DMS79 (cell line): Measurements from ENCODE around the gene ZCCHC14.
"Not testable (repeated sequence)": the region's sequence is repeated elsewhere in the genome, so short reads cannot be mapped to it uniquely, and the experiment has no call there.

Experiments used
- DNase-seq: peaks from one replicate; lab custom pipeline; 2025; lab: John Stamatoyannopoulos, UW

Gene ZCCHC14

GRCh38 chr16:87407511-87408112, 85.2 kb downstream of the ZCCHC14 start:
- DNase-seq = no peak

GRCh38 chr16:87406495-87407088, 86.2 kb downstream of the ZCCHC14 start:
- DNase-seq = no peak

DNA sequence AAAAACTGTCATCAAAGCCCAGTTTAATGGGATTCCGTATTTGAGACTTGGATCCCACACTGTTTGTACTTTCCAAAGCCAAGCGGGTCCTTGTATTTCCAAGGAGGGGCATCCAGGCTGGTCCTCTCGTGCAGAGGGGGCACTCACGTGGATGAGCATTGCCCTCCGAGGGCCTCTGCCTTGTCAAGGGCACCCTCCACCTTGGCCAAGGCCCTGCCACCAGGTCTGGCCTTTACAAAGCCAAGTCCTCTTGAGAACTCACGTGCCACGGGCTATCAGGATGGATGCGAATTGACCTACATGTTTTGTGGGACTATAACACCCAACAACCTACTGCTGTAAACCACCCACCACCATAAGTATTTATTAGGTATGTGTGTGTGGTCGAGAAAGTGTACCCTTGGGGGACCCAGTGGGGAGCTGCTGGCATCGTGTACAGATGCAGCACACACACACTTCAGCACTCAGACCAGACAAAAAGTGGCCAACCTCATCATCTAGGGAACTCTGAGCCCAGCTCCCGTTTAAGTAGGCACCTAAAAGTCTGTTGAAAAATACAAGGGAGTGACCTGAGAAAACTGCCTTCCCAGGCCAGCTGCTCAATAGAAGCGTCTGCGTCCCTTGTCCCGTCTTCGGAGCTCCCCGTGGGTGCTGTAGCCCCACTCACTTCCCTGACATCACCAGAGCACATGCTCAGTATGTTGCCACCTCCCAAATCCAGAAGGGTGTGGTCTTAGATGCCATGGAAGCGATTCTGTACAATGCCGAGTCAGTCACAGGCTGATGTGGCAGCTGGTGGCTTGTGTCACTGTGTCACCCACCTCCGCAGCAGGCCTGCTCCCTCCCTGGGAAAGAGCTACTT, 87.8 kb downstream of the ZCCHC14 start:
- no peak for DNase-seq

DNA sequence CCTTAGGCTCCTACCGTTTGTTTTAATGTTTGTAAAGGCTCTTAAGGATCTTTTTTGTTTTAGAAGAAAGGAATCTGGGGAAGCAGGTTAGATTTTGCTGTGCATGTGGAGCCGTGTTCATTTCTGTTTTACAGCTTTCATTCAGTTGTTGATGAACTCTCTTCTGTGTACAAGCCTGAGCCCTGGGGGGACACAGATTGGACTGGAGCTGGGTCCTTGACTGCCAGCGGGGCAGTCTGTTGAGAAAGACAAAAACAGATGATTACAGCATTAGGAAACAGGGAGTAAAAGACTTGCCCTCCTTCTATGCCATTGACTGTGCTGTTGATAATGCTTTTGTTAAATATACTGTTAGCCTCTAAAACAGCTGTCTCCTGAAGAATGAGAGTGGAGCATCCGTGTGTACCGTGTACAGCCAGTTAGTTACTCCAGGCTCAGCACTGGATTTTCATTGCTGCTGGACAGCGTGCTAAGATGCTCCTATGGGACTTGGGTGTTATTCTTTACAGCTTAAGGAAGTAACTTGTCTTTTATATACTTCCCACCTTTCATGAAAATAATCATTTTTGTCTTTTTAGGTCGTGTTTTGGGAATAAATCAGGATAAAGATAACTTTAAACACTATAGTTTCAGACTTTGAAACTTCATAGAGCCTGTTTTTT, 97.5 kb downstream of the ZCCHC14 start:
- DNase-seq = no peak

DNA sequence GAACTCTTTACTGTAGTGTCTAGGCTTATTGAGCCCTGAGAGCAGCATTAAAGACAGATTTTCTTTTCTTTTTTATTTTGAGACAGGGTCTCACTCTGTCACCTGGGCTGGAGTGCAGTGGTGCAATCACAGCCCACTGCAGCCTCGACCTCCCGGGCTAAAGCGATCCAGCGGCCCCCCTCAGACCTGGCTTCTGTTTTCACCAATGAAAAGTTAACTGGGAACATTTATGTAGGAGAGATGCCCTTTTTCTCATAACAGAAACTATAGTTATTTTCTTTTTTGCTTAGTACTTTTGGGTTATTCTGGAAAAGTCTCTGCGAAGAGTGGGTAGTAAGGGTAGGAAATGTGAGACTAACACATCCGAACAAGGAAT, 99.2 kb downstream of the ZCCHC14 start:
- DNase-seq = no peak

DNA sequence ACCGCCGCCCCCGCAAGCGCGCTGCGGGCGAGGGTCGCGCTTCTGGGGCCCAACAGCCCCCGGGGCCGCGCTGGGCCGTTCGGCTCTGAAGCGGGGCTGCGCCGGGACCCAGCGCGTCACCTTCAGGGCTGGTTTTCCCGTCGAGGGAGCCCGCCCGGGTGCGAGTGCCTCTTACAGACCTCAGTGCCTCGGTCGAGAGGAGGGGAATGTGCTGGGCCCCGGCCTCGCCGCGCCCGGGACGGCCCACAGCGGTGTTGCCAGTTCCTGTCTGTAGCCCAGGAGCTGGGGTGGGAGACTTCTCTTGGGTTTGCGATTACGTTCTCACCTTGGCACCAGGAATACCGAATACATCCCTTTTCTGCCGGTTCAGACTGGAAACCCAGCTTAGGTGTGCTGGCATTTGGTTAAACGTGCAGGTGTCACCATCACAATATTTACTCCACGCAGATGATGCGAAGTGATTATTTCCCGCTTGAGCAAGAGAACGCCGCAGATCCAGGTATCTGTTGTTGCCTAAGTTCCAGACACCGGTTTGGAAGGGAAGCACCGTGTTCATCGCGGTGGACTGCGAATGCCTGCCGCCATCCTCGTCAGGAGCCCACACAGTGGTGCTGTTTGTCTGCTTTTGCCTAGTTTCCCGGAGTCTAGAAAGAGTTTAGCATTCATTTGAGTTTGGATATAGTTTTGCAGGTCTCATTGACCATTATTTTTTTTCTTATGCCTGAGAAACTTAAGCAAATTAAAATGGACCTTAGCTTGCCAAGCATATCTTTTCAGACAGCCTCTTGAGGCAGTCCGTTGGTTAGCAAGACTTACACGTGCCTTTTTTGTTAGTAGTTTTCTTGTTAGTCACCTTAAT, 99.8 kb downstream of the ZCCHC14 start:
- no peak for DNase-seq

DNA sequence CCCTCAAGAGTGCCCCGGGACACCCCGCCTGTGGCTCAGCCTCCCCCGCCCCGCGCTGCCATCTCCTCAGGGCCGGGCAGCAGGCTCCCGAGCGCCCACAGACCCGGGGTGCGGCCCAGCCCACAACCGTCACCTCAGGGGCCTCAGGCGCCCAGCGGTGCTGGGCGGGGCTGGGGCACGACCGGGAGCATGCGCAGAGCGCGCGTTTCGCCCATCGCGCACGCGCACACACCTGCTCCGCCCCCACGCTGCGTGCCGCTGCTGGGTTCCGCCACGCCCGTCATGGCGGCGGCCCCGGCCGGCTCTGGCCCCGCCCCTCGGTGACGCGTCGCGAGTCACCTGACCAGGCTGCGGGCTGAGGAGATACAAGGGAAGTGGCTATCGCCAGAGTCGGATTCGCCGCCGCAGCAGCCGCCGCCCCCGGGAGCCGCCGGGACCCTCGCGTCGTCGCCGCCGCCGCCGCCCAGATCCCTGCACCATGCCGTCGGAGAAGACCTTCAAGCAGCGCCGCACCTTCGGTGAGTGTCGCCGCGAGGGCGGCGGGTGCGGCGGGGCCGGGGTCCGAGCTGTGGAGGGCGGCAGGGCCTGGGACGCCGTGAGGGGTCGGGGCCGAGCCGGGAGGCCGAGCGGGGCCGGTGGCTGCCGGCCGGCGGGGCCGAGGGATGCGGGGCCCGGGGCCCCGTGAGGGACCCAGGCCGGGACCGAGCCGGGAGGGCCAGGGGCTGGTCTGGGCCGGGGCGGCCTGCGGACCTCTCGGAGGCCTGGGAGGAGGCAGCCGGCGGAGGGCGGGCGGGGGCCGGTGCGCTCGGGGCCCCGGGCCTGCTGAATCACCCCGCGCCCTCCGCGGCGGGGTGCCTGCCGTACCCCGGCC, 100.6 kb downstream of the ZCCHC14 start, which contains the start of gene MAP1LC3B:
Gene MAP1LC3B, plus strand, starts transcription at position 387 of the 871 bp plus-strand sequence. Its CDS starts 92 bp downstream, at position 479.
- peak; percentile 58 for DNase-seq

DNA sequence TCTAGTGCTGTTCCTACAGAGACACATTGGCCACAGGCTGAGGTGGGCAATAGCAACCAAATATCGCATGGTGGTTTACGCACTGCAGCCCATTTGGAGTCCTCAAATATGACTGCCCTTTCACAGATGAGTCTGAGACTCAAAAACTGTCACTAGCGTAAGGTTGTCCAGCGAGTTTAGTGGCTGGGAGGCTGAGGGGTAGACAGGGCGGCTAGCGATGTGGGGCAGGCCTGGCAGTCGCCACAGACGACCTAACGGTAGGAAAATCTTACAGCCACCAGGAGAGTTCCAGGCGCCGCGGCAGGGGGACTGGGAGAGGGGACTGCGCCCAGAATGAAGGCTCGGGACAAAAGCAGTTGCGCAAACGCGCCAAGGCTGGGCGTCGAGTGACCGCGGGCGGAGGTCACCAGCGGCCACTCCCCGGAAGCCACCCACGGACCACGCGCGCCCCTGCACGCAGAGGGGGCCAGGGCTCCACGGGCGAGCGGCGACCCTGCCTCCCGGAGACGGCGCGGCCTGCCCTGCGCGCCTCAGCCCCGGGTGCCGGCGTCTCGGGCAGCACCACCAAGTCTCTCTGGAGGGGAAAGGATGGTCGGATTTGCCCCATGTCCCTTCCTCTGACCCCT, 101.4 kb downstream of the ZCCHC14 start:
- no peak for DNase-seq

DNA sequence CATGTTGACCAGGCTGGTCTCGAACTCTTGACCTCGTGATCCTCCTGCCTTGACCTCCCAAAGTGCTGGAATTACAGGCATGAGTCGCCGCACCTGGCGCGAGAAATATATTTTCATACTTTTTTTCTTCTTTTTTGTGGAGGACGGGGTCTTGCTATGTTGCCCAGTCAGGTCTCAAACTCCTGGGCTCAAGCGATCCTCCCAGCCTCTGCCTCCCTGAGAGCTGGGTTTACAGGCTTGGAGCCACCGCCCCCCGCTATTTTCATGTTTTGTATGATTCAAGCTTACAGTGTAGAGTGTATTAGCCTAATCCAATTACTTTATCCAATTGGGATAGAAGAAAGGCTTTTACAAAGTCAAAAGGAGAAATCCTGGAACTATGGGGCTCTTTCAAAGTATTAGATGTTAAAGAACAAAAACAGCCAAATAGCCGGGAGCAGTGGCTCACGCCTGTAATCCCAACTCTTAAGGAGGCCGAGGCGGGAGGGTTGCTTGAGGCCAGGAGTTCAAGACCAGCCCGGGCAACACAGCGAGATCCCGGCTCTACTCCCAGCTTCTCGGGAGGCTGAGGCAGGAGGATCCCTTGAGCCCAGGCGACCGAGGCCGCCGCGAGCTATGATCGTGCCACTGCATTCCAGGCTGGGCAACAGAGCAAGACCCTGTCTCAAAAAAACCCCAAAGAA, 102.0 kb downstream of the ZCCHC14 start:
- DNase-seq = no peak

DNA sequence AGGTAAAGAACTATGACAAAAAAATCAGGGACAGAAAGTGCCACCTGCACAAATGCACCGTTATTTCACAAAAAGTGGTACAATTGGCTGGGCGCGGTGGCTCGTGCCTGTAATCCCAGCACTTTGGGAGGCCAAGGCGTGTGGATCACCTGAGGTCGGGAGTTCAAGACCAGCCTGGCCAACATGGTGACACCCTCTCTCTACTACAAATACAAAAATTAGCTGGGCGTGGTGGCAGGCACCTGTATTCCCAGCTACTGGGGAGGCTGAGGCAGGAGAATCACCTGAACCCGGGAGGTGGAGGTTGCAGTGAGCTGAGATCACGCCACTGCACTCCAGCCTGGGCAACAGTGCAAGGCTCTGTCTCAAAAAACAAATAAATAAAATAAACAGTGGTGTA, 102.9 kb downstream of the ZCCHC14 start:
- DNase-seq = not testable (repeated sequence)

GRCh38 chr16:87389245-87389644, 103.6 kb downstream of the ZCCHC14 start:
- DNase-seq = no peak

DNA sequence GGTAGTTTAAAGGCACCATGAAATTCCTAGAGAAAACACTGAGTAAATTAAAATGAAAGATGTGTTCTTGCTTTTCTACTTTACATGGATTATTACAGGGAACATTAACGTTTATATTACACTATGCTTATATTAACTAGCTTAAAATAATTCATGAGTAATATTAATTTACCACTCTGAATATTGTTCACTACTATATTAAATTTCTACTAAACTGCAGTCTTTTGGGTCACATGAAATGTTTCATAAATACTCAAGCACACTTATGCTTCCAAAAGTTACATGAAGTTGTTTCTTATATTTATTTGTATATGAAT, 104.0 kb downstream of the ZCCHC14 start:
- DNase-seq = no peak

- DNase-seq = peak; percentile 94
These were observed 104.6 kb downstream of the ZCCHC14 start for GRCh38 chr16:87387942-87388817.

DNA sequence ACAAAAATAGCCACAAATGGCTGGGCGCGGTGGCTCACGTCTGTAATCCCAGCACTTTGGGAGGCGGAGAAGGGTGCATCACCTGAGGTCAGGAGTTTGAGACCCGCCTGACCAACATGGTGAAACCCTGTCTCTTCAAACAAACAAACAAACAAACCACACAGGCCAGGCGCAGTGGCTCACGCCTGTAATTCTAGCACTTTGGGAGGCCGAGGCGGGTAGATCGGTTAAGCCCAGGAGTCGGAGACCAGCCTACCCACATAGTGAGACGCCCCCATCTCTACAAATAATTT, 108.0 kb downstream of the ZCCHC14 start:
- not testable (repeated sequence) for DNase-seq

- no peak for DNase-seq
These were observed 108.5 kb downstream of the ZCCHC14 start for GRCh38 chr16:87384162-87384874.

DNA sequence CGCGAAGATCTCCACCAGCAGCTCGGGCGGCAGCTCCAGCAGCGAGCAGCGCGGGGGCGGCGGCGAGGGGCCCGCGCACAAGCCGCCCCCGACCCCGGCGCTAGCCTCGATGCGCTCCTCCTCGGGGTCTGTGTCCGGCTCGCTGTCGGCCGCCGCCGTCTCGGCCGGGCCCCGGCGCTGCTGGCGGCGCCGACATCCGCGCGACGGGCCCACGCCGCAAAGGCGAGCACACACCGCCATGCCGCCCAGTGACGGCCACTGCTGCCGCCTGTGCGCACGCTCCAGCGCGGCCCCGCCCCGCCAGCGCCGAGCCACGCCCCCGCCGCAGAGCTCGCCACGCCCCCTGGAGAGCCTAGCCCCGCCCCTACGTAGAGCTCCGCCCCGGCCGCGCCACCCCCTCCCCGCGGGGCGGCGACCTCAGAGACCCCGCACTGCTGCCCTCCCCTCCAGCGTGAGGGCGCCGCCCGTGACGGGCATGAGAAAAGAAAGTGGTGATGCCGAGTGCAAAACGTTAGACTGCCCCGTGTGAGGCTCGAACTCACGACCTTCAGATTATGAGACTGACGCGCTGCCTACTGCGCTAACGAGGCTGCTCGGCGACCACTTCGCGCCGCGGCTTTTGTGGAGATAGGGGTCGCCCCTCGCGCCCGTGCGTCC, 109.2 kb downstream of the ZCCHC14 start, which contains the start of gene FBXO31:
Gene FBXO31, minus strand, starts transcription at position 272 of the 657 bp plus-strand sequence. Its CDS starts 32 bp downstream, at position 240.
- peak; percentile 37 for DNase-seq

- DNase-seq = no peak
These were observed 110.6 kb downstream of the ZCCHC14 start for GRCh38 chr16:87382023-87382785.
